ENCODE results near the gene EGLN3. TPM values are rescaled to one million over a fixed set of nuclear protein-coding genes. Genes with fewer than 3 reads are reported as not detected.
A peak's percentile ranks its signal among the peaks of the same experiment; 100 is the strongest.

The EGLN3 gene
- total and polyA plus RNA-seq, 2 of the 13 experiments (the other 11 are each of a cell fraction or from before 2014, with no cell fraction given) = 0.18 to 27.3 TPM

- peak; percentile 94 for TF ChIP-seq CBX2 (IDR thresholded peaks at IDR 0.05; ENCODE audit: low read depth, low read length)
- no peak for TF ChIP-seq CBX2 (CRISPR knock-in tag; IDR thresholded peaks at IDR 0.05; ENCODE audit: low read depth)
- no peak for TF ChIP-seq ZNF816 (CRISPR knock-in tag; IDR thresholded peaks at IDR 0.05; ENCODE audit: borderline replicate concordance)
- 0 out of 2 replicates have a peak, but pooled peaks have one; percentile 5 for TF ChIP-seq BATF2 (CRISPR knock-in tag; IDR thresholded peaks at IDR 0.05)
- TF ChIP-seq ZNF230 (CRISPR knock-in tag; IDR thresholded peaks at IDR 0.05) = no peak; the same call in 1 of the 2 replicates
- TF ChIP-seq JUN (CRISPR knock-in tag; IDR thresholded peaks at IDR 0.05) = 0 out of 2 replicates have a peak, but pooled peaks have one; percentile 54
- TF ChIP-seq ZNF383 (CRISPR knock-in tag; IDR thresholded peaks at IDR 0.05; ENCODE audit: borderline replicate concordance) = 0 out of 2 replicates have a peak, but pooled peaks have one; percentile 51
- 0 out of 2 replicates have a peak, but pooled peaks have one; percentile 4 for TF ChIP-seq MIXL1 (CRISPR knock-in tag; IDR thresholded peaks at IDR 0.05)
- no peak for TF ChIP-seq ZNF264 (CRISPR knock-in tag; IDR thresholded peaks at IDR 0.05)
- TF ChIP-seq ATF5 (CRISPR knock-in tag; IDR thresholded peaks at IDR 0.05; ENCODE audit: low read depth) = no peak
- no peak for TF ChIP-seq ZNF275 (CRISPR knock-in tag; IDR thresholded peaks at IDR 0.05; ENCODE audit: borderline replicate concordance)
- TF ChIP-seq ZNF674 (CRISPR knock-in tag; IDR thresholded peaks at IDR 0.05; ENCODE audit: low read depth) = no peak
- TF ChIP-seq NPAS2 (CRISPR knock-in tag; IDR thresholded peaks at IDR 0.05; ENCODE audit: borderline replicate concordance) = 0 out of 2 replicates have a peak, but pooled peaks have one; percentile 83
- no peak for TF ChIP-seq TIGD3 (CRISPR knock-in tag; IDR thresholded peaks at IDR 0.05; ENCODE audit: borderline replicate concordance)
- TF ChIP-seq ZC3H13 (CRISPR knock-in tag; IDR thresholded peaks at IDR 0.05) = no peak
- TF ChIP-seq NKX3-1 (CRISPR knock-in tag; IDR thresholded peaks at IDR 0.05) = peak; percentile 53; the same call in 1 of the 2 replicates
- TF ChIP-seq ZNF839 (CRISPR knock-in tag; IDR thresholded peaks at IDR 0.05; ENCODE audit: borderline replicate concordance) = no peak
- no peak for TF ChIP-seq HBP1 (CRISPR knock-in tag; IDR thresholded peaks at IDR 0.05; ENCODE audit: low read depth)
- TF ChIP-seq KLF16 (CRISPR knock-in tag; IDR thresholded peaks at IDR 0.05) = 0 out of 4 replicates have a peak, but pooled peaks of 1 of the 2 experiments have one; percentile 6
- no peak for TF ChIP-seq GTF2F1 (IDR thresholded peaks at IDR 0.05; ENCODE audit: low read length)
- no peak for TF ChIP-seq NFIC (IDR thresholded peaks at IDR 0.05; ENCODE audit: low read length)
- TF ChIP-seq KDM4B (CRISPR knock-in tag; IDR thresholded peaks at IDR 0.05) = peak; percentile 2; the same call in 1 of the 2 replicates
- peak; percentile 6; the same call in 1 of the 2 replicates for TF ChIP-seq MTF2 (CRISPR knock-in tag; IDR thresholded peaks at IDR 0.05; ENCODE audit: borderline replicate concordance)
- peak; percentile 8 for TF ChIP-seq ASH2L (IDR thresholded peaks at IDR 0.05; ENCODE audit: insufficient read length, low read depth, low read length)
Observed at GRCh38 chr14:33951183-33951840, 438 bp upstream of the EGLN3 start (continued).
